H1 (cell line): ENCODE measurements around the gene MAST2. TPM values are rescaled to one million over a fixed set of nuclear protein-coding genes. Genes with fewer than 3 reads are reported as not detected.

Experiments used
- CREB1 ChIP-seq: IDR thresholded peaks from 2 replicates; pipeline ENCODE4 v1.6.1; 2012; ENCODE audit warnings: inconsistent platforms
- CTCF ChIP-seq, 3 experiments: IDR thresholded peaks; 1 replicate in 2 of 3; 2 replicates in 1 of 3; pipeline versions ENCODE4 v1.5.1 to v1.6.1; 2011; ENCODE audit warnings: low read length in 3 of 3, mild to moderate bottlenecking in 3 of 3, inconsistent platforms in 2 of 3, low read depth in 1 of 3, moderate library complexity in 1 of 3; ENCODE audit not compliant: insufficient read depth in 1 of 3; ENCODE audit errors: control extremely low read depth in 1 of 3
- FOSL1 ChIP-seq: IDR thresholded peaks from 2 replicates; pipeline ENCODE4 v1.6.1; 2011; ENCODE audit warnings: mild to moderate bottlenecking, low read depth, low read length, moderate library complexity; ENCODE audit not compliant: insufficient read depth
- JUND ChIP-seq: IDR thresholded peaks from 2 replicates; pipeline ENCODE4 v1.6.1; 2011; ENCODE audit warnings: mild to moderate bottlenecking, improper control_type of control experiment, low read length
- MAFK ChIP-seq: IDR thresholded peaks from 2 replicates; pipeline ENCODE4 v1.6.1; 2012; ENCODE audit warnings: low read depth, mild to moderate bottlenecking, improper control_type of control experiment, low read length
- TAF1 ChIP-seq: IDR thresholded peaks from 2 replicates; pipeline ENCODE4 v1.6.1; 2011; ENCODE audit warnings: mild to moderate bottlenecking, low read depth, low read length
- TBP ChIP-seq: IDR thresholded peaks from 2 replicates; pipeline ENCODE4 v1.6.1; 2011; ENCODE audit warnings: low read depth, low read length, improper control_type of control experiment
- polyA plus RNA-seq, 7 experiments: library from polyadenylated mRNA; depleted of rRNA in 3 of 7; stranded (reverse) in 5 of 7; unstranded in 2 of 7; fragments of >200 nt in 5 of 7; fragments of 200-250 nt in 2 of 7; gene quantifications; 1 replicate in 5 of 7; 2 replicates in 1 of 7; 4 replicates in 1 of 7; pipeline versions ENCODE4 v1.2.1 to v1.2.3, GENCODE V29; 2011 to 2013; ENCODE audit warnings: missing spikeins in 2 of 7, mixed read lengths in 2 of 7
- total RNA-seq: library from RNA; stranded (reverse); fragmentation: NEBNext Ultra II Directional; extraction: Animal tissue kit (Norgen Biotek cat#: 25700); gene quantifications from 2 replicates; pipeline ENCODE4 v1.2.1, GENCODE V29; 2021

Gene MAST2
- total and polyA plus RNA-seq, 2 of the 8 experiments (the other 6 are each of a cell fraction or from before 2014, with no cell fraction given), result 20.5 to 35.4 TPM

- no peak for TF ChIP-seq CTCF (IDR thresholded peaks at IDR 0.05; ENCODE audit: control extremely low read depth in 1 of 3, insufficient read depth in 1 of 3, low read depth in 1 of 3, low read length in 3 of 3)
- TF ChIP-seq TBP, result peak; percentile 29; the same call in 1 of the 2 replicates
- TF ChIP-seq MAFK, result no peak
- TF ChIP-seq FOSL1, result 0 out of 2 replicates have a peak, but pooled peaks have one; percentile 14
- TF ChIP-seq JUND, result no peak
- no peak for TF ChIP-seq CREB1
- TF ChIP-seq TAF1, result peak; percentile 66
- TF ChIP-seq, all 59 proteins: peak for 7
Observed at GRCh38 chr1:45803299-45803780, at the start of gene MAST2 (continued).
